ENCODE measurements around the gene OR8K5.

Gene OR8K5

GRCh38 chr11:56160217-56160616, at the start of gene OR8K5:
Gene OR8K5 (minus strand): TSS chr11:56160317. CDS start chr11:56160317, 0 bp downstream.
- no peaks in the 10 kb centered on the region for H3K27me3 ChIP-seq (ENCODE audit: insufficient read depth, insufficient read length)
- no peak within 1 kb of the TSS for H3K9ac ChIP-seq (ENCODE audit: insufficient read length, low read depth)
- H3K9me3 ChIP-seq (ENCODE audit: insufficient read depth, low read length): no peaks in the 10 kb centered on the region
- no peaks in the 10 kb centered on the region for H3K36me3 ChIP-seq (ENCODE audit: insufficient read depth, insufficient read length, low read length)
- H3K4me1 ChIP-seq (ENCODE audit: insufficient read depth, insufficient read length): no peaks in the 10 kb centered on the region
- DNase-seq (ENCODE audit: low read depth, low spot score): no peak
- no peak for TF ChIP-seq ZNF274 (IDR thresholded peaks at IDR 0.05; ENCODE audit: low read depth, low read length)
- TF ChIP-seq SUZ12 (IDR thresholded peaks at IDR 0.05; ENCODE audit: extremely low read depth, insufficient read depth, insufficient read length): no peak
- no peak for TF ChIP-seq YY1 (IDR thresholded peaks at IDR 0.05; ENCODE audit: insufficient read depth, insufficient read length)
- no peak within 1 kb of the TSS for H3K4me3 ChIP-seq (ENCODE audit: insufficient read length, low read depth)

GRCh38 chr11:56207790-56208189, 47.7 kb upstream of the OR8K5 start:
- TF ChIP-seq YY1 (IDR thresholded peaks at IDR 0.05; ENCODE audit: insufficient read depth, insufficient read length): no peak
- TF ChIP-seq ZNF274 (IDR thresholded peaks at IDR 0.05; ENCODE audit: low read depth, low read length): no peak
- Histone ChIP-seq H3K9me3 (ENCODE audit: insufficient read depth, low read length) (no peaks in the 10 kb centered on the region), H3K4me3 (ENCODE audit: insufficient read length, low read depth) (no peak overlapping the region), H3K9ac (ENCODE audit: insufficient read length, low read depth) (no peak overlapping the region), H3K4me1 (ENCODE audit: insufficient read depth, insufficient read length) (no peaks in the 10 kb centered on the region), H3K27me3 (ENCODE audit: insufficient read depth, insufficient read length) (no peaks in the 10 kb centered on the region), H3K36me3 (ENCODE audit: insufficient read depth, insufficient read length, low read length) (no peaks in the 10 kb centered on the region)
- DNase-seq (ENCODE audit: low read depth, low spot score): no peak

GRCh38 chr11:56197367-56197766, 37.2 kb upstream of the OR8K5 start:
- H3K4me1 ChIP-seq (ENCODE audit: insufficient read depth, insufficient read length): no peaks in the 10 kb centered on the region
- no peak for TF ChIP-seq YY1 (IDR thresholded peaks at IDR 0.05; ENCODE audit: insufficient read depth, insufficient read length)
- TF ChIP-seq ZNF274 (IDR thresholded peaks at IDR 0.05; ENCODE audit: low read depth, low read length): no peak
- TF ChIP-seq SUZ12 (IDR thresholded peaks at IDR 0.05; ENCODE audit: extremely low read depth, insufficient read depth, insufficient read length): no peak
- no peak for DNase-seq (ENCODE audit: low read depth, low spot score)
- H3K9me3 ChIP-seq (ENCODE audit: insufficient read depth, low read length): no peaks in the 10 kb centered on the region
- H3K9ac ChIP-seq (ENCODE audit: insufficient read length, low read depth): no peak overlapping the region
- H3K36me3 ChIP-seq (ENCODE audit: insufficient read depth, insufficient read length, low read length): no peaks in the 10 kb centered on the region
- H3K4me3 ChIP-seq (ENCODE audit: insufficient read length, low read depth): no peak overlapping the region
- H3K27me3 ChIP-seq (ENCODE audit: insufficient read depth, insufficient read length): no peaks in the 10 kb centered on the region

GRCh38 chr11:56196705-56197104, 36.6 kb upstream of the OR8K5 start:
- no peak for DNase-seq (ENCODE audit: low read depth, low spot score)
- TF ChIP-seq ZNF274 (IDR thresholded peaks at IDR 0.05; ENCODE audit: low read depth, low read length) (no peak), SUZ12 (IDR thresholded peaks at IDR 0.05; ENCODE audit: extremely low read depth, insufficient read depth, insufficient read length) (no peak), YY1 (IDR thresholded peaks at IDR 0.05; ENCODE audit: insufficient read depth, insufficient read length) (no peak)
- no peaks in the 10 kb centered on the region for H3K9me3 ChIP-seq (ENCODE audit: insufficient read depth, low read length)
- no peaks in the 10 kb centered on the region for H3K36me3 ChIP-seq (ENCODE audit: insufficient read depth, insufficient read length, low read length)
- no peaks in the 10 kb centered on the region for H3K27me3 ChIP-seq (ENCODE audit: insufficient read depth, insufficient read length)
- H3K4me1 ChIP-seq (ENCODE audit: insufficient read depth, insufficient read length): no peaks in the 10 kb centered on the region
- no peak overlapping the region for H3K9ac ChIP-seq (ENCODE audit: insufficient read length, low read depth)
- H3K4me3 ChIP-seq (ENCODE audit: insufficient read length, low read depth): no peak overlapping the region

- TF ChIP-seq ZNF274 (IDR thresholded peaks at IDR 0.05; ENCODE audit: low read depth, low read length) (no peak), SUZ12 (IDR thresholded peaks at IDR 0.05; ENCODE audit: extremely low read depth, insufficient read depth, insufficient read length) (no peak), YY1 (IDR thresholded peaks at IDR 0.05; ENCODE audit: insufficient read depth, insufficient read length) (no peak)
- no peaks in the 10 kb centered on the region for H3K9me3 ChIP-seq (ENCODE audit: insufficient read depth, low read length)
Observed at GRCh38 chr11:56188602-56189001, 28.5 kb upstream of the OR8K5 start.

GRCh38 chr11:56183459-56183858, 23.3 kb upstream of the OR8K5 start:
- Histone ChIP-seq H3K36me3 (ENCODE audit: insufficient read depth, insufficient read length, low read length) (no peaks in the 10 kb centered on the region), H3K4me1 (ENCODE audit: insufficient read depth, insufficient read length) (no peaks in the 10 kb centered on the region), H3K27me3 (ENCODE audit: insufficient read depth, insufficient read length) (no peaks in the 10 kb centered on the region), H3K9me3 (ENCODE audit: insufficient read depth, low read length) (peaks cover 11% of the 10 kb centered on the region; the same call in 1 of the 2 replicates), H3K9ac (ENCODE audit: insufficient read length, low read depth) (no peak overlapping the region), H3K4me3 (ENCODE audit: insufficient read length, low read depth) (no peak overlapping the region)
- no peak for TF ChIP-seq SUZ12 (IDR thresholded peaks at IDR 0.05; ENCODE audit: extremely low read depth, insufficient read depth, insufficient read length)
- TF ChIP-seq YY1 (IDR thresholded peaks at IDR 0.05; ENCODE audit: insufficient read depth, insufficient read length): no peak
- TF ChIP-seq ZNF274 (IDR thresholded peaks at IDR 0.05; ENCODE audit: low read depth, low read length): no peak
- DNase-seq (ENCODE audit: low read depth, low spot score): no peak

More at GRCh38 chr11:56188602-56189001, 28.5 kb upstream of the OR8K5 start:
- H3K27me3 ChIP-seq (ENCODE audit: insufficient read depth, insufficient read length): no peaks in the 10 kb centered on the region
- no peaks in the 10 kb centered on the region for H3K36me3 ChIP-seq (ENCODE audit: insufficient read depth, insufficient read length, low read length)
- H3K9ac ChIP-seq (ENCODE audit: insufficient read length, low read depth): no peak overlapping the region
- H3K4me1 ChIP-seq (ENCODE audit: insufficient read depth, insufficient read length): no peaks in the 10 kb centered on the region
- no peak for DNase-seq (ENCODE audit: low read depth, low spot score)
- H3K4me3 ChIP-seq (ENCODE audit: insufficient read length, low read depth): no peak overlapping the region

- no peak for DNase-seq (ENCODE audit: low read depth, low spot score)
- Histone ChIP-seq H3K9ac (ENCODE audit: insufficient read length, low read depth) (no peak within 1 kb of the TSS), H3K4me3 (ENCODE audit: insufficient read length, low read depth) (no peak within 1 kb of the TSS), H3K27me3 (ENCODE audit: insufficient read depth, insufficient read length) (no peaks in the 10 kb centered on the region), H3K36me3 (ENCODE audit: insufficient read depth, insufficient read length, low read length) (no peaks in the 10 kb centered on the region), H3K9me3 (ENCODE audit: insufficient read depth, low read length) (peaks cover 11% of the 10 kb centered on the region; the same call in 1 of the 2 replicates), H3K4me1 (ENCODE audit: insufficient read depth, insufficient read length) (no peaks in the 10 kb centered on the region)
- TF ChIP-seq YY1 (IDR thresholded peaks at IDR 0.05; ENCODE audit: insufficient read depth, insufficient read length) (no peak), ZNF274 (IDR thresholded peaks at IDR 0.05; ENCODE audit: low read depth, low read length) (no peak), SUZ12 (IDR thresholded peaks at IDR 0.05; ENCODE audit: extremely low read depth, insufficient read depth, insufficient read length) (no peak)
Observed at GRCh38 chr11:56176318-56176717, 16.2 kb upstream of the OR8K5 start, which contains the start of gene OR5J2. Gene OR5J2 (plus strand): TSS chr11:56176618. CDS start chr11:56176618, 0 bp downstream.
